ENCODE measurements around the gene MYDGF. TPM values are rescaled to one million over a fixed set of nuclear protein-coding genes. Genes with fewer than 3 reads are reported as not detected.

The MYDGF gene
- total RNA-seq, 1 donor from 2014 or later: 131 TPM

DNA sequence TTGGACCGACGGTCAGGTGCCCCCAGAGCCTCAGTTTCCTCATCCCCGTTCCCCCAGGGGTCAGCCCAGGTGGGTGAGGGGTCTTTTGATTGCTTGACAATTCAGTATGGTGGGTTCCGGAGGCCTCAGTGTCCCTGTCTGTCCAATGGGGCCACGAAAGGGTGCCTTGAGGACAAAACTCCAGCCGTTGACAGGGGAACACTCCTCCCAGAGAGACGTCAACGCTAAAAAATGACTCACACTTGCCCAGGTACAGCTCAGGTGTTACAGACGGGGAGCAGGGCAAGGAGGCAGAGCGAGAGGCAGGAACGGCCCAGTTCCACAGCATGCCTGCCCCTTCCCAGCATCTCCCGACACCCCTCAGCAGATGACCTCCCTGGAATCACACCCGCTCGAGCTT lies 29.0 kb downstream of the MYDGF start:
- Mint-ChIP-seq H3K4me3 (ENCODE audit: unreplicated experiment) (no peak overlapping the region), H3K27me3 (ENCODE audit: low read depth, unreplicated experiment) (peaks cover 3% of the 10 kb centered on the region), H3K9me3 (ENCODE audit: unreplicated experiment) (no peaks in the 10 kb centered on the region), H3K4me1 (ENCODE audit: low read depth, unreplicated experiment) (no peaks in the 10 kb centered on the region), H3K36me3 (ENCODE audit: low read depth, unreplicated experiment) (no peaks in the 10 kb centered on the region), H3K27ac (ENCODE audit: unreplicated experiment) (no peak overlapping the region)
- Histone ChIP-seq H3K27ac (ENCODE audit: low read depth, low read length) (no peak overlapping the region), H3K36me3 (ENCODE audit: insufficient read depth, low read length) (no peaks in the 10 kb centered on the region), H3K4me2 (ENCODE audit: low read length) (no peak overlapping the region), H3K79me2 (ENCODE audit: insufficient read depth, low read length) (peaks cover 21% of the 10 kb centered on the region), H3K27me3 (ENCODE audit: insufficient read depth, low read length) (no peaks in the 10 kb centered on the region), H3K9ac (ENCODE audit: low read length) (no peak overlapping the region), H4K20me1 (ENCODE audit: insufficient read depth, low read length) (peaks cover 9% of the 10 kb centered on the region), H3K4me1 (ENCODE audit: insufficient read depth, low read length) (peaks cover 14% of the 10 kb centered on the region), H3K9me3 (ENCODE audit: insufficient read depth, low read depth, low read length) (no peaks in the 10 kb centered on the region), H3K4me3 (ENCODE audit: insufficient read depth, low read depth, low read length) (no peak overlapping the region), H2AFZ (ENCODE audit: low read depth, low read length) (no peak overlapping the region)
- FAIRE-seq (no peak), DNase-seq (ENCODE audit: low read depth) (no peak)
- TF ChIP-seq, protein P1, sequence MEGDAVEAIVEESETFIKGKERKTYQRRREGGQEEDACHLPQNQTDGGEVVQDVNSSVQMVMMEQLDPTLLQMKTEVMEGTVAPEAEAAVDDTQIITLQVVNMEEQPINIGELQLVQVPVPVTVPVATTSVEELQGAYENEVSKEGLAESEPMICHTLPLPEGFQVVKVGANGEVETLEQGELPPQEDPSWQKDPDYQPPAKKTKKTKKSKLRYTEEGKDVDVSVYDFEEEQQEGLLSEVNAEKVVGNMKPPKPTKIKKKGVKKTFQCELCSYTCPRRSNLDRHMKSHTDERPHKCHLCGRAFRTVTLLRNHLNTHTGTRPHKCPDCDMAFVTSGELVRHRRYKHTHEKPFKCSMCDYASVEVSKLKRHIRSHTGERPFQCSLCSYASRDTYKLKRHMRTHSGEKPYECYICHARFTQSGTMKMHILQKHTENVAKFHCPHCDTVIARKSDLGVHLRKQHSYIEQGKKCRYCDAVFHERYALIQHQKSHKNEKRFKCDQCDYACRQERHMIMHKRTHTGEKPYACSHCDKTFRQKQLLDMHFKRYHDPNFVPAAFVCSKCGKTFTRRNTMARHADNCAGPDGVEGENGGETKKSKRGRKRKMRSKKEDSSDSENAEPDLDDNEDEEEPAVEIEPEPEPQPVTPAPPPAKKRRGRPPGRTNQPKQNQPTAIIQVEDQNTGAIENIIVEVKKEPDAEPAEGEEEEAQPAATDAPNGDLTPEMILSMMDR (IDR thresholded peaks at IDR 0.05; ENCODE audit: insufficient read depth, low read depth, low read length): no peak
- TF ChIP-seq EZH2 (IDR thresholded peaks at IDR 0.05; ENCODE audit: insufficient read depth, low read length): no peak

GRCh38 chr19:4640247-4641000 lies 29.7 kb downstream of the MYDGF start:
- Histone ChIP-seq H2AFZ (ENCODE audit: low read depth, low read length) (no peak overlapping the region), H3K9ac (ENCODE audit: low read length) (peak overlapping the region; percentile 83)

More at GRCh38 chr19:4640247-4641000, 29.7 kb downstream of the MYDGF start:
- TF ChIP-seq, protein P1 (IDR thresholded peaks at IDR 0.05; ENCODE audit: insufficient read depth, low read depth, low read length): no peak
- TF ChIP-seq EZH2 (IDR thresholded peaks at IDR 0.05; ENCODE audit: insufficient read depth, low read length): no peak
- H3K4me1 ChIP-seq (ENCODE audit: insufficient read depth, low read length): peaks cover 18% of the 10 kb centered on the region
- peaks cover 3% of the 10 kb centered on the region for H3K27me3 Mint-ChIP-seq (ENCODE audit: low read depth, unreplicated experiment)
- peaks cover 6% of the 10 kb centered on the region for H4K20me1 ChIP-seq (ENCODE audit: insufficient read depth, low read length)
- H3K27me3 ChIP-seq (ENCODE audit: insufficient read depth, low read length): no peaks in the 10 kb centered on the region
- H3K9me3 Mint-ChIP-seq (ENCODE audit: unreplicated experiment): no peaks in the 10 kb centered on the region
- H3K27ac ChIP-seq (ENCODE audit: low read depth, low read length): no peak overlapping the region
- no peaks in the 10 kb centered on the region for H3K4me1 Mint-ChIP-seq (ENCODE audit: low read depth, unreplicated experiment)
- peak overlapping the region; percentile 89 for H3K4me2 ChIP-seq (ENCODE audit: low read length)
- H3K36me3 Mint-ChIP-seq (ENCODE audit: low read depth, unreplicated experiment): no peaks in the 10 kb centered on the region
- no peak for DNase-seq (ENCODE audit: low read depth)
- no peak for FAIRE-seq
- no peak overlapping the region for H3K27ac Mint-ChIP-seq (ENCODE audit: unreplicated experiment)
- peak overlapping the region; percentile 74 for H3K4me3 ChIP-seq (ENCODE audit: insufficient read depth, low read depth, low read length)
- H3K9me3 ChIP-seq (ENCODE audit: insufficient read depth, low read depth, low read length): no peaks in the 10 kb centered on the region
- peaks cover 18% of the 10 kb centered on the region for H3K79me2 ChIP-seq (ENCODE audit: insufficient read depth, low read length)
- peak overlapping the region; percentile 85 for H3K4me3 Mint-ChIP-seq (ENCODE audit: unreplicated experiment)
- no peaks in the 10 kb centered on the region for H3K36me3 ChIP-seq (ENCODE audit: insufficient read depth, low read length)

All from astrocyte (in vitro differentiated cells and primary cell).